T-helper 1 cell treated with Interleukin-12 subunit alpha and Interleukin-12 subunit beta and Interleukin-4 antibody, amounts not matched to agents 30 μg/mL and 1 μg/mL, for 36 hours (primary cell): Measurements from ENCODE around the gene ZNF629.

Experiments used
- H3K27ac Mint-ChIP-seq: one replicate; pipeline ENCODE4 v1.8.0; 2021; ENCODE audit warnings: mild to moderate bottlenecking, mixed read lengths
- H3K27me3 Mint-ChIP-seq: one replicate; pipeline ENCODE4 v1.8.0; 2021; ENCODE audit warnings: low read depth, mixed read lengths
- H3K36me3 Mint-ChIP-seq: one replicate; pipeline ENCODE4 v1.8.0; 2021; ENCODE audit warnings: low read depth, mixed read lengths
- H3K4me1 Mint-ChIP-seq: one replicate; pipeline ENCODE4 v1.8.0; 2021; ENCODE audit warnings: low read depth, mixed read lengths
- H3K4me3 Mint-ChIP-seq: one replicate; pipeline ENCODE4 v1.8.0; 2021; ENCODE audit warnings: mild to moderate bottlenecking, moderate library complexity, mixed read lengths
- H3K9me3 Mint-ChIP-seq: one replicate; pipeline ENCODE4 v1.8.0; 2021; ENCODE audit warnings: mixed read lengths

ZNF629 gene

DNA sequence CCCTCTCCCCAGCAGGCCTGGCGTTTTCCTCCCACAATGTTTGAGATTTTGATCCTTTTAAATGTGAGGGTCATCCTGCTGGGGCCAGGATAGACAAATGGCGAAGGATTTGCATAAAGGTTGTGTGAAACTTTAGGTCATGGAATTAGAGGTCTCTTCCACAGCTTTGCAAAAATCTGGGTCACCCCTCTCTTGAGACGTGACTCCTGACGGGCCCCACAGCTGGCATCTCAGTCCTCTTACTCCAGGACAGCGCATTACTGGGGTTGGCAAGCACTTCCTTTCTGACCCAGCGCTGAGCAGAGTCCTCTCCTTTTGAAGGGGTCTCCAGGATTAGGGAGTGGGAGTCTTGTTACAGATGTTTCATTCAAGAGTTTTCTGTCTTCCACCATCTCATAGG lies 7.4 kb downstream of the ZNF629 start:
- Mint-ChIP-seq H3K9me3 (no peaks in the 10 kb centered on the region), H3K4me3 (no peak overlapping the region), H3K27me3 (peaks cover 4% of the 10 kb centered on the region), H3K36me3 (peaks cover 2% of the 10 kb centered on the region), H3K27ac (no peak overlapping the region), H3K4me1 (peaks cover 19% of the 10 kb centered on the region)

DNA sequence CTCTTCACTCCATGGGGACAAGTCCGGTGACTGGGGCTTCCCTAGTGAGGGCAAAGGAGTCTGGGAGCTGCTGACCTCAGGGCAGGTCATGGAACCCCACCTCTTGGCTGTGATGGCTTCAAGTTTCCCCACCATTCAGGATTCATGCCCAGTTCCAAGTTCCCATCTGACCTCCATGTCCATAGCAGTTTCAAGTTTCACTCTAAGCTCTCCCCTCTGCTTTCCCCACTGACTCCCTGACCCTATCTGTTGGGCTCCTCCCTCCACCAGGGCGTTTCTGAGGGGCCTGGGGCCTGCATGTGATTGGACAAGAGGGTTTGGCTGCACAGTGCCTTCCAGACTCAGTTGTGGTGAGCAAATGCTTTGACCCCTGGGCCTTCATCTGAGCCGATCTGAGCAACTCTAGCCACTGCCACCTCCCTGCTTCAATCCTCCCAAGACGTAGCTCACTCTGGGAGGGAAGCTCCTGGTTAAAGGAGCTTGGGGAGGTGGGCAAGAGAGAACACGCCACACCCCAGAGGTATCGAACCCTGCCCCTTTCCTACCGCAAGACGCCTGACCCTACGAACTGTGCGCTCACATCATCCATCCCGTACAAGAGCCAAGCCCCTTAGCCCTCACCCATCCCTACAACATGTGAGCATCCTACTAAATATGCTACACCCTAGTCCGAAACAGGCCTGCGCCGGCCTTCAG lies 8.3 kb downstream of the ZNF629 start:
- H3K4me3 Mint-ChIP-seq = no peak overlapping the region
- H3K9me3 Mint-ChIP-seq = no peaks in the 10 kb centered on the region
- peaks cover 2% of the 10 kb centered on the region for H3K36me3 Mint-ChIP-seq
- peaks cover 21% of the 10 kb centered on the region for H3K4me1 Mint-ChIP-seq
- H3K27ac Mint-ChIP-seq = no peak overlapping the region
- H3K27me3 Mint-ChIP-seq = no peaks in the 10 kb centered on the region

DNA sequence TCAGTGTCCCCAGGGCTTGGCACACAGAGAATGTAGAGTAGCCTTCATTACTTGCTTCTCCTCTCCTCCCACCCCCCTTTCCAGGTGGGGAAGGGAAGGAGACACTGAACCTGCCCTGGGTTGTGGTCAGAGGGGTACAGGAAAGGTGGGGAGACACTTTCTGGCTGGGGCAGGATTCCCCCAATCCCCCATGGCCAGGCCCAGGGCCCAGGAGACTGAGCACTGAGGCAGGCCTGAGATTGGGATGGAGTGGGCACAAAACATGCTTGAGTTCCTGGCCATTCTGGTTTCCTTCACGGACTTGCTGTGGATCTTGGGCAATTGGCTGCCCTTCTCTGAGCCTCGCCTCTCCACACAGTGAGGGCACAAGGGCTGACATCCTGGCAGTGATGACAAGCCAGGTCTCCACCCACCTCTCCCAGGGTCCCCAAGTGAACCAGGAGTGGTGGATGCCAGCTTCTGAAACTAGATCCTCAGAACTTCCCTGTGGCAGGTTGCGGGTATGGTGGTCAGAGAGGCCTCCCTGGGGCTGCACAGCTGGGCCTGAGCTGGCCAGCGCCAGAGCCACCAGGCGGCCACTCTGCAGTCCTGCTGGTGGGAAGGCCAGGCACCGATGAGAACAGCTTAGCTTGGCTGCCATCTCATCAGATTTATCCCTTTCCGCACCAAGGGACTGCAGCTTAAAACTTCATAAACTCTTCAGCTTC lies 9.3 kb downstream of the ZNF629 start:
- Mint-ChIP-seq H3K27ac (no peak overlapping the region), H3K4me3 (peak overlapping the region; percentile 89), H3K36me3 (peaks cover 9% of the 10 kb centered on the region), H3K4me1 (peaks cover 25% of the 10 kb centered on the region), H3K27me3 (no peaks in the 10 kb centered on the region), H3K9me3 (no peaks in the 10 kb centered on the region)

GRCh38 chr16:30775392-30776188 lies 11.4 kb downstream of the ZNF629 start:
- Mint-ChIP-seq H3K36me3 (peaks cover 21% of the 10 kb centered on the region), H3K27ac (peak overlapping the region; percentile 75), H3K27me3 (no peaks in the 10 kb centered on the region), H3K4me1 (peaks cover 27% of the 10 kb centered on the region), H3K9me3 (no peaks in the 10 kb centered on the region), H3K4me3 (peak overlapping the region; percentile 89)

DNA sequence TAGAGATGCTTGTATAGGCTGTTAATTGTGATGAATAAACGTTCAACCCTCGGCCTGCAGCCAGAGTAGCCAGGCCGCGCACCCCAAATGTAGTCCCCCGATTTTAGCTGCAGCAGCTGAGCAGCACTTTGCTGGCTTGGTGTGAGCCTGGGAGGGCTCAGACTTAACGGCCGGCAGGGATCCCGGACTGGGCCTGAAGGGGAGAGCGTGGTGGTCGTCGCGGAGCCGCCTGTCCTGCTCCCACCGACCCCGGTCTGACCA lies 11.9 kb downstream of the ZNF629 start:
- H3K9me3 Mint-ChIP-seq = no peaks in the 10 kb centered on the region
- peak overlapping the region; percentile 75 for H3K27ac Mint-ChIP-seq
- peaks cover 21% of the 10 kb centered on the region for H3K36me3 Mint-ChIP-seq
- H3K27me3 Mint-ChIP-seq = no peaks in the 10 kb centered on the region
- peaks cover 27% of the 10 kb centered on the region for H3K4me1 Mint-ChIP-seq
- peak overlapping the region; percentile 89 for H3K4me3 Mint-ChIP-seq

- H3K4me3 Mint-ChIP-seq = peak overlapping the region; percentile 89
- no peaks in the 10 kb centered on the region for H3K9me3 Mint-ChIP-seq
- H3K27me3 Mint-ChIP-seq = no peaks in the 10 kb centered on the region
- H3K4me1 Mint-ChIP-seq = peaks cover 27% of the 10 kb centered on the region
- H3K36me3 Mint-ChIP-seq = peaks cover 21% of the 10 kb centered on the region
- no peak overlapping the region for H3K27ac Mint-ChIP-seq
Observed at GRCh38 chr16:30774367-30775130, 12.5 kb downstream of the ZNF629 start.

DNA sequence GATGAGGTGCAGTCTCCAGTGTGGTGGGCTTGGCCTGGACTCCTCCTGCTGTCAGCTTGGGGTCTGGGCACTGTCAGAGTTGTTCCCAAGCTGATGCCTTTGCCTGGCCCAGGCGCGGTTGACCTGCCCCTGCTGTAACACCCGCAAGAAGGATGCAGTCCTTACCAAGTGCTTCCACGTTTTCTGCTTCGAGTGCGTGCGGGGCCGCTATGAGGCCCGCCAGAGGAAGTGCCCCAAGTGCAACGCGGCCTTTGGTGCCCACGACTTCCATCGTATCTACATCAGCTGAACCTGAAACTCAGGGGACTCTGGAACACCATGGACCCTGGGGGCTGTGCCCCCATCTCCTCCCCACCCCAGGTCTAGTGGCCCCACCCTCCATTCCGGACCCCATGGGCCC lies 13.2 kb downstream of the ZNF629 start:
- Mint-ChIP-seq H3K27ac (no peak overlapping the region), H3K36me3 (peaks cover 24% of the 10 kb centered on the region), H3K4me3 (no peak overlapping the region), H3K9me3 (no peaks in the 10 kb centered on the region), H3K27me3 (no peaks in the 10 kb centered on the region), H3K4me1 (peaks cover 27% of the 10 kb centered on the region)

GRCh38 chr16:30771726-30772125 lies 15.3 kb downstream of the ZNF629 start:
- no peaks in the 10 kb centered on the region for H3K9me3 Mint-ChIP-seq
- H3K36me3 Mint-ChIP-seq = peaks cover 34% of the 10 kb centered on the region
- H3K27ac Mint-ChIP-seq = no peak overlapping the region
- peaks cover 17% of the 10 kb centered on the region for H3K4me1 Mint-ChIP-seq
- H3K4me3 Mint-ChIP-seq = no peak overlapping the region
- H3K27me3 Mint-ChIP-seq = no peaks in the 10 kb centered on the region

DNA sequence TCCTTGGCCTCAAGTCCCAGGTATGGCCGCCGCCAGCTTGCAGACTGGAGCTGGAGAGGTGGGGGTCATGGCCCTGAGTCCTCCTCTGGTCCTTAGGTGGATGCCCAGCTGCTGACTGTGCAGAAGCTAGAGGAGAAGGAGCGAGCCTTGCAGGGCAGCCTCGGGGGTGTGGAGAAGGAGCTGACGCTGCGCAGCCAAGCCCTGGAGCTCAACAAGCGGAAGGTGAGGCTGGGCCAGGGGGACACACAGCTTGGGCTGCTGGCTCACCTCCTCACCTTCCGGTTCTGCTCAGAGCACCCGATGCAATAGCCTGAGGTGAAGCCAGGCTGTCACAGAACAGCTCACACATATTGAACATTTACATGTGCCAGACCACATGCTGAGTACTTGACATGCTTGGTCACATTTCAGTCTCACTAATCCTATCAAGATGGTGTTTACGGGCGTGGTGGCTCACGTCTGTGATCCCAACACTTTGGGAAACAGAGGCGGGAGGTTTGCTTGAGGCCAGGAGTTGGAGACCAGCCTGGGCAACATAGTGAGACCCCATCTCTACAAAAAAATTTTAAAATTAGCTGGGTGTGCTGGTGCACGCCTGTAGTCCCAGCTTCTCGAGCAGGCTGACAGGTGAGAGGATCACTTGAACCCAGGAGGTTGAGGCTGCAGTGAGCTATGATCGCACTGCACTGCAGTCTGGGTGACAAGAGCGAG lies 17.5 kb downstream of the ZNF629 start:
- no peaks in the 10 kb centered on the region for H3K9me3 Mint-ChIP-seq
- H3K27me3 Mint-ChIP-seq = no peaks in the 10 kb centered on the region
- peaks cover 46% of the 10 kb centered on the region for H3K36me3 Mint-ChIP-seq
- no peak overlapping the region for H3K4me3 Mint-ChIP-seq
- peaks cover 8% of the 10 kb centered on the region for H3K4me1 Mint-ChIP-seq
- H3K27ac Mint-ChIP-seq = no peak overlapping the region

DNA sequence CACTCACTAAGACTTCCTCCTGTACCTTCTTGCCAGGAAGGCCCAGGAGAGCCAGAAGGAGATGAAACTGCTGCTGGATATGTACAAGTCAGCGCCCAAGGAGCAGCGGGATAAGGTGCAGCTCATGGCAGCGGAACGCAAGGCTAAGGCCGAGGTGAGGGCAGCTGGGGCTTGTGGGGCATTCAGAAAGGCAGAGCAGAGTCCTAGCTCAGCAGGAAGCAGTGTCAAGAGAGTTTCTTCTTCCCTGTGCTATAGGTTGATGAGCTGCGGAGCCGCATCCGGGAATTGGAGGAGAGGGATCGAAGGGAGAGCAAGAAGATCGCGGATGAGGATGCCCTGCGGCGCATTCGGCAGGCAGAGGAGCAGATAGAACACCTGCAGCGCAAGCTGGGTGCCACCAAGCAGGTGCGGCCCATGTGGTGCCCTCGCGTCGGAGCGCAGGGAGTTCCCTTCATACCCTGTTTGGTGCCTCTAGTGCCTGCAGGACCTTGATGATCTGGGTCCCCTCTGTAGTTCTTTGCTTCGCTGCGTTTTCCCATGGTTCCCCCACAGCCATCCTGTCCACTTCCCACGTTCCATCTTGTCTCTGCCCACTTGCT lies 18.3 kb downstream of the ZNF629 start:
- no peaks in the 10 kb centered on the region for H3K9me3 Mint-ChIP-seq
- H3K36me3 Mint-ChIP-seq = peaks cover 49% of the 10 kb centered on the region

DNA sequence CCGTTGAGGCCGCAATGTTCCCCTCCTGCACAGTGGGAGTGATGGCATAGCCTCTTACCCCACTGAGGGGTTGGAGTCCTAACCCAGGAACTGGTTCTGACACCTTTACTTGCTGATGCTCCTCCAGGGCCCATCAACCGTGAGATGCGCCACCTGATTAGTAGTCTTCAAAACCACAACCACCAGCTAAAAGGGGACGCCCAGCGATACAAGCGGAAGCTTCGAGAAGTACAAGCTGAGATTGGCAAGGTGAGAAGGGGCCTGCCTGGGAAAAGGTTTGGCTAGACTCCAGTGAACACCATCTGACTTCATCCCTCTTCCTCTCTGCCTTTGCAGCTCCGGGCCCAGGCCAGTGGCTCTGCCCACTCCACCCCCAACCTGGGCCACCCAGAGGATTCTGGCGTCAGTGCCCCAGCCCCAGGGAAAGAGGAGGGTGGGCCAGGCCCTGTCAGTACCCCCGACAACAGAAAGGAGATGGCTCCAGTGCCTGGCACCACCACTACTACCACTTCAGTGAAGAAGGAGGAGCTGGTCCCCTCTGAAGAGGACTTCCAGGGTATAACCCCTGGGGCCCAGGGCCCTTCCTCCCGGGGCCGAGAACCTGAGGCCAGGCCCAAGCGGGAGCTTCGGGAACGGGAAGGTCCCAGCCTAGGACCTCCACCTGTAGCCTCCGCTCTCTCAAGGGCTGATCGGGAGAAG lies 19.1 kb downstream of the ZNF629 start:
- H3K27ac Mint-ChIP-seq = no peak overlapping the region
- no peaks in the 10 kb centered on the region for H3K27me3 Mint-ChIP-seq
- no peaks in the 10 kb centered on the region for H3K9me3 Mint-ChIP-seq
- no peak overlapping the region for H3K4me3 Mint-ChIP-seq
- H3K36me3 Mint-ChIP-seq = peaks cover 45% of the 10 kb centered on the region
- H3K4me1 Mint-ChIP-seq = peaks cover 14% of the 10 kb centered on the region

More for the DNA sequence above, 18.3 kb downstream of the ZNF629 start:
- peaks cover 9% of the 10 kb centered on the region for H3K4me1 Mint-ChIP-seq
- H3K27ac Mint-ChIP-seq = no peak overlapping the region
- no peaks in the 10 kb centered on the region for H3K27me3 Mint-ChIP-seq
- no peak overlapping the region for H3K4me3 Mint-ChIP-seq

DNA sequence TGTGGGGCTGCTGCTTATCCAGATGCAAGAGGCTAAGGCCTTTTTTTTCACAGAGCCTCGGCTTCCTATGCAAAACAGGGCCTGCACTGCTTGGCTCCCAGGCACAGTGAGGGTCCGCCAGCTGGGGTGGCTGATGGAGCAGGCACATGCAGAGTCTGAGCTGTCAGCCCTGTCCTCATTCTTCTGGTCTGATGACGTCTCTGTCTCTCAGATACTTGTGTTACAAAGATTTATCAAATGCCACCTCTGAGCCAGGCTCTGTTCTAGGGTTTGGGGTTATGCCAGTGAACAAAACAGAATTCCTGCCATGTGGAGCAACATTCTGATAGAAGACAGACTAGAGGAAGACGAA lies 20.1 kb downstream of the ZNF629 start:
- peaks cover 36% of the 10 kb centered on the region for H3K36me3 Mint-ChIP-seq
- peaks cover 14% of the 10 kb centered on the region for H3K4me1 Mint-ChIP-seq
- no peaks in the 10 kb centered on the region for H3K27me3 Mint-ChIP-seq
- no peak overlapping the region for H3K27ac Mint-ChIP-seq
- no peak overlapping the region for H3K4me3 Mint-ChIP-seq
- H3K9me3 Mint-ChIP-seq = no peaks in the 10 kb centered on the region

- Mint-ChIP-seq H3K4me1 (peaks cover 14% of the 10 kb centered on the region), H3K36me3 (peaks cover 34% of the 10 kb centered on the region), H3K27me3 (no peaks in the 10 kb centered on the region), H3K4me3 (no peak overlapping the region), H3K27ac (no peak overlapping the region), H3K9me3 (no peaks in the 10 kb centered on the region)
Observed at GRCh38 chr16:30766206-30766932, 20.6 kb downstream of the ZNF629 start.
